Breast epithelium (tissue), 4 donors: ENCODE measurements around the gene PDIA5. TPM values are rescaled to one million over a fixed set of nuclear protein-coding genes. Genes with fewer than 3 reads are reported as not detected.

Experiments used
- DNase-seq, 2 donors: peaks; one replicate each; pipeline ENCODE4 v3.0.0-alpha.2; 2019; ENCODE audit warnings: low spot score in 2 of 2
- H3K27ac ChIP-seq, 2 donors: fragments of 200-600 bp; sonication (generic) in 1 of 2; one replicate each; pipeline ENCODE4 v1.5.1; 2016 to 2019; ENCODE audit warnings: mild to moderate bottlenecking in 1 of 2
- H3K27me3 ChIP-seq, 2 donors: fragments of 200-600 bp; sonication (generic) in 1 of 2; one replicate each; pipeline versions ENCODE4 v1.5.1 to v1.6.0; 2017 to 2019; ENCODE audit warnings: control low read depth in 1 of 2, mild to moderate bottlenecking in 1 of 2
- H3K36me3 ChIP-seq: fragments of 200-600 bp; one replicate; pipeline ENCODE4 v1.5.1; 2019
- H3K4me1 ChIP-seq, 2 donors: fragments of 200-600 bp; sonication (generic); one replicate each; pipeline ENCODE4 v1.5.1; 2016 to 2019; ENCODE audit warnings: control low read depth in 1 of 2
- H3K4me3 ChIP-seq, 3 donors: fragments of 200-600 bp; sonication (generic); 1 replicate in 2 of 3; 2 replicates in 1 of 3; pipeline ENCODE4 v1.5.1; 2016 to 2019; ENCODE audit warnings: mild to moderate bottlenecking in 3 of 3, moderate library complexity in 2 of 3
- H3K9me3 ChIP-seq, 2 donors: fragments of 200-600 bp; sonication (generic) in 1 of 2; one replicate each; pipeline ENCODE4 v1.5.1; 2016 to 2019; ENCODE audit warnings: control low read depth in 1 of 2
- CTCF ChIP-seq, 3 donors: fragments of 450-650 bp; IDR thresholded peaks; one replicate each; pipeline ENCODE4 v1.5.1; 2016 to 2017; ENCODE audit warnings: antibody characterized with exemption in 3 of 3, mild to moderate bottlenecking in 3 of 3, moderate library complexity in 3 of 3
- POLR2A ChIP-seq: fragments of 450-650 bp; IDR thresholded peaks from one replicate; pipeline ENCODE4 v1.6.1; 2016; ENCODE audit warnings: antibody characterized with exemption, mild to moderate bottlenecking, moderate library complexity
- POLR2AphosphoS5 ChIP-seq, 3 donors: sonication (generic); formaldehyde crosslinking; IDR thresholded peaks; one replicate each; pipeline ENCODE4 v1.6.1; 2017; ENCODE audit warnings: antibody characterized with exemption in 3 of 3
- intact Hi-C: fragments of 100-400 bp; cut with DNase I; formaldehyde crosslinking; loops from one replicate; pipeline ENCODE4 v1.15.1; 2023; ENCODE audit warnings: low total_unique reads
- total RNA-seq, 3 donors: library from RNA; depleted of rRNA; stranded (reverse); fragments of >200 nt; gene quantifications; one replicate each; pipeline ENCODE4 v1.1.0, GENCODE V29; 2016

The PDIA5 gene
- total RNA-seq, 3 donors from 2014 or later = 10.7 to 26.5 (median 11.0) TPM

DNA sequence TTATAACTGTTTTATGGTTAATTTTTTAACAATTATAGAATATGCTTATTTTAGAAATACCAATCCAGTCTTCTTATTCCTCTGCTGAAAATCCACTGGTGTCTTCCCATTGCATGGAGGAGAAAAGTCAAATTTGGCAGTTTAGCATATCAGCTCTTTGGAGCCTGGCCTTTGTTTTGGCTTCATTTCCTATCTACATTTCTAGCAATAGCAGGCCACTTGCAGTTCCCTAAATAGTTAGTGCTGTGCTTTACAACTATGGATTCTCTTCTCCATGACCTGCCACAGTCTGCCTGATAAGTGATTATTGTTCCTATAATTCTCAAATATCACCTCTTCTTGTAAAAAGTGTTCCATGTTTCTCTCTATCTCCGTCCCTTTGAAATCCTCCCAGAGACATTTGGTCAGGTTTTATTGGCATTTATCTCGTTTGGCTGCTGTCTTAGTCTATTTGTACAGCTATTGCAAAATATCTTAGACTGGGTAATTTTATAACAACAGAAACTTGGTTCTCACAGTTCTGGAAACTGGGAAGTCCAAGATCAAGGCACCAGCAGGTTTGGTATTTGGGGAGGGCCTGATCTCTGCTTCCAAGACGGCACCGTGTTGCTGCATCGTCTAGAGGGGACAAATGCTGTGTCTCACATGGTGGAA, 126.8 kb downstream of the PDIA5 start:
- no peak for DNase-seq
- no peaks in the 10 kb centered on the region for H3K9me3 ChIP-seq
- H3K36me3 ChIP-seq = no peaks in the 10 kb centered on the region
- TF ChIP-seq CTCF (IDR thresholded peaks at IDR 0.05) (no peak), POLR2A (no peak), POLR2AphosphoS5 (IDR thresholded peaks at IDR 0.05) (no peak)
- intact Hi-C loops = no loop called here
- no peaks in the 10 kb centered on the region for H3K27me3 ChIP-seq
- H3K4me1 ChIP-seq = no peaks in the 10 kb centered on the region
- H3K4me3 ChIP-seq = no peak overlapping the region
- no peak overlapping the region for H3K27ac ChIP-seq

DNA sequence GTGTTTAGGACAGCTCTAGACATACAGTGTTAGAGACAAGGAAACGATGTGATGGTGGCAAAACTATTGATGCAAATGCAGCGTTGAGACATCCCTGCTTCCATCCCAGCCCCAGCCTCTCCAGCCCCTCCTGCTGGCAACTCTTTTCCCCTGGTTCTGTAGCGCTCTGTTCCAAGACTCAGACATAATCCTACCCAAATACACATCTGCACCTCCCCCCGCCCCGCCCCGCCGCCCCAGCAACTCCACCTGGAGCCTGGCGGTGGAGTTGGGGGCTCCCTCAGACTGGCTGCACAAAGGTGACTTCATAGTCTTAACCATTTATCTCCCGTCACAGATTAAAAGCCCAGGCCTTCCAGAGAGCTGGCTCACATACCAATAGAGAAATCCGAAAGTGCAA, 127.7 kb downstream of the PDIA5 start:
- no peak for TF ChIP-seq POLR2A
- no peak for TF ChIP-seq POLR2AphosphoS5 (IDR thresholded peaks at IDR 0.05)
- no peak for TF ChIP-seq CTCF (IDR thresholded peaks at IDR 0.05)
- H3K27me3 ChIP-seq = no peaks in the 10 kb centered on the region
- no peaks in the 10 kb centered on the region for H3K36me3 ChIP-seq
- H3K4me1 ChIP-seq = no peaks in the 10 kb centered on the region
- no peaks in the 10 kb centered on the region for H3K9me3 ChIP-seq
- intact Hi-C loops = no loop called here
- H3K27ac ChIP-seq = no peak overlapping the region
- DNase-seq = no peak
- H3K4me3 ChIP-seq = no peak overlapping the region

DNA sequence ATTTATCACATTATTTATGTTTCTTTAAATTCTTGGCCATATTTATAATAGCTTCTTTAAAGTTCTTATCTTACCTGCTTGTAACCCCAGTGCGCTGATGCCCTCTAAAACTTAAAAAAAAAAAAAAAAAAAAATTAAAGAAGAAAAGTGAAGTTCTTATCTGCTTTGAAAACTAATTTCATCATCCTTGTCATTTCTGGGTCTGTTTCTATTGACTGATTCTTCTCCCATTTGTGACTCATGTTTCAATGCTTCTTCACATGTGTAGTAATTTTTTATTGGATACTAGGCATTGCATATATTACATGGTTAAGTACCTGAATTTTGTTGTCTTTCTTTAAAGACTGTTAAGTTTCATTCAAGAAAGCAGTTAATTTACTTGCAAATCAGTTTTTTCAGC, 131.5 kb downstream of the PDIA5 start:
- H3K36me3 ChIP-seq = no peaks in the 10 kb centered on the region
- intact Hi-C loops = no loop called here
- H3K27me3 ChIP-seq = no peaks in the 10 kb centered on the region
- TF ChIP-seq POLR2A = no peak
- TF ChIP-seq POLR2AphosphoS5 (IDR thresholded peaks at IDR 0.05) = no peak
- TF ChIP-seq CTCF (IDR thresholded peaks at IDR 0.05) = no peak
- no peak overlapping the region for H3K4me3 ChIP-seq
- DNase-seq = no peak
- H3K4me1 ChIP-seq = peaks cover 0 to 3% of the 10 kb centered on the region in 2 donors
- H3K9me3 ChIP-seq = no peaks in the 10 kb centered on the region
- H3K27ac ChIP-seq = no peak overlapping the region

DNA sequence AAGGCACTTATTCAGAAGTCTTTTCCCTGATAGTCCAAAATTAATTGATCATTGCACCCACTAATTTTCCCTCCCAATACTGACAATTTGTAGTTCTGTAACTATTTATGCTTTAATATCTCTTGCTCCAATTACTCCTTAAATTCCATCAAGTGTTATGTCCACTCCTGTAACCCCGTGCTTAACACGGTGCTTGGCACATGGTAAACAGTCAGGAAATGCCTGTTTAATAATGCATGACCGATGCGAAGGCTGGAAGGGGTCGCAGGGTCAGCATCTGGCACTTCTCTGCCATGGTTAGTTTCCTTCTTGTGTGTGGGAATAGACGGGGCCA, 134.4 kb downstream of the PDIA5 start:
- Histone ChIP-seq H3K9me3 (no peaks in the 10 kb centered on the region), H3K27ac (peak overlapping the region; percentile 90 to 95), H3K36me3 (no peaks in the 10 kb centered on the region), H3K27me3 (no peaks in the 10 kb centered on the region), H3K4me1 (peaks cover 0 to 3% of the 10 kb centered on the region in 2 donors), H3K4me3 (peak overlapping the region; percentile 76 to 95 (median 91))
- TF ChIP-seq POLR2A = no peak
- TF ChIP-seq POLR2AphosphoS5 (IDR thresholded peaks at IDR 0.05) = no peak
- no peak for TF ChIP-seq CTCF (IDR thresholded peaks at IDR 0.05)
- intact Hi-C loops = no loop called here
- DNase-seq = no peak

DNA sequence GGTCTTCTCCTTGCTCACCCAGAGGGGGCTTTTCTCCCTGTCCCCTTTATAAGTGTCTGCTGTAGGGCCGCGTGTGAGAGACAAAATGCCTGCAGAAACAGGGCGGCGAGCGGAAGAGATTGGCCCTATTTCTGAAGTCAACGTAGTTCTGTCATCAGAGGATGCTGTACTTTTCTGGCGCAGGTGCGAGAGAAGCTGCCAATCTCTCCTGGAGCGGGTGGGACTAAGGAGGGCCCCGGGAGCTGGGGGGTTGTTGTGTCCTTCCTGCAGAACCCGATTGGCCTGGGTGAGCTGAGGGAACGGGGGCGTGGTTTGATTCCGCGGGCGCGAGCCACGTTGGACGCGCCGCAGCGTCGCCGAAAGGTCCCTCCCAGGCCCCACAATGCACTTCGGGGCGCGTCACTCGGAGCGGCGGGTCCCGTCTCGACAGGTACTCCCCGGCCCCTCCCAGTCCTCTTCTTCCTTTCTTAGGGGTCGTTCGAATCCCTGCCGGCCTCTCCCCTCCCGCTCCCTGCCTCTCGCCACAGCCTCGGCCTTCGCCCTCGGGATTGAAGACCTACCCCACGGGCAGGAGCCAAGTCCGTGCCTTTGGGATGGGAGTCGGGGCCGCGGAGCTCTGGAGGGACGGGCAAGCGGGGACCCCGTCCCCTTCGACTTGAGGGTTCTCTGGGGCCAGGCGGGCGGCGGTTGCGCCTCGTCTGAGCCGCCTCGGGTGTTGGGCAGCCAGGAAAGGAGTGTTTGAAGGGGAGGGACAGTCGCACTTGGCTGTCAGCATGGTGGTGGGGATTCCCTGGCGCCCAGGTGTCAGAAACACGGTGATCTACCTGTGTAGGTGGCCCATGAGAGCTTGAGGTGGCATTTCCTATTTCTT, 135.0 kb downstream of the PDIA5 start, which contains the start of gene SEC22A:
Gene SEC22A (plus strand): TSS at position 387 of the 871 bp plus-strand sequence. CDS start 7,275 bp downstream, outside the sequence.
- peak; percentile 88 to 91 for DNase-seq
- no peaks in the 10 kb centered on the region for H3K27me3 ChIP-seq
- no peaks in the 10 kb centered on the region for H3K9me3 ChIP-seq
- intact Hi-C loops = no loop called here
- peaks cover 0 to 3% of the 10 kb centered on the region in 2 donors for H3K4me1 ChIP-seq
- H3K4me3 ChIP-seq = peak within 1 kb of the TSS; percentile 76 to 95 (median 91)
- peak within 1 kb of the TSS; percentile 90 to 95 for H3K27ac ChIP-seq
- peak; percentile 65 to 96 (median 79) for TF ChIP-seq POLR2AphosphoS5 (IDR thresholded peaks at IDR 0.05)
- TF ChIP-seq CTCF (IDR thresholded peaks at IDR 0.05) = no peak
- TF ChIP-seq POLR2A = peak; percentile 66
- no peaks in the 10 kb centered on the region for H3K36me3 ChIP-seq
